COLO668 (cell line): ENCODE results near the gene ARHGAP31.

Source experiments
- DNase-seq: peaks from one replicate; lab custom pipeline; 2025; ENCODE audit not compliant: unreplicated experiment; lab: John Stamatoyannopoulos, UW

The ARHGAP31 gene

GRCh38 chr3:119420196-119420595 lies 126.0 kb downstream of the ARHGAP31 start:
- no peak for DNase-seq

GRCh38 chr3:119427669-119428068 lies 133.5 kb downstream of the ARHGAP31 start:
- DNase-seq, result no peak

- no peak for DNase-seq
These were observed 134.4 kb downstream of the ARHGAP31 start for GRCh38 chr3:119428538-119428937.

GRCh38 chr3:119433613-119434325 lies 139.6 kb downstream of the ARHGAP31 start:
- no peak for DNase-seq

DNA sequence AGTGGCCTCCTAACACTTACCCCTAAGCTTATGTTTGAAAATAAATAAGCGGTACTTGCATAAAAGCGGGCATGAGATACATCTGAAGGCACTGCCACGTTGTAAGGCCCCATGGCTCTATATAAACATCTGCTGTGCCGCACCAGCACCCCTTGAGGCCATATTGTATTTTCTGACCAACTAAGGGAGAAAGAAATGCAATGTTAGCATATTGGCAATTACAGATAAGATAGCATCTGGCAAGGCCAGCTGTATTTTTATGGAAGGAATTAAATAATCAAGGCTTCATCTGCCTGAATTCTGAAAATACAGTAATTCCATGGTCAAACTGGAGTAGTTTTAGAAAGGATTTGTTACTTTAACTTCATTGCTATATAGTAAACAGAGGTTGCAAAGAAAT lies 140.5 kb downstream of the ARHGAP31 start:
- DNase-seq, result no peak

GRCh38 chr3:119436977-119437376 lies 142.8 kb downstream of the ARHGAP31 start:
- DNase-seq, result no peak

GRCh38 chr3:119437691-119438258 lies 143.6 kb downstream of the ARHGAP31 start:
- DNase-seq, result no peak

DNA sequence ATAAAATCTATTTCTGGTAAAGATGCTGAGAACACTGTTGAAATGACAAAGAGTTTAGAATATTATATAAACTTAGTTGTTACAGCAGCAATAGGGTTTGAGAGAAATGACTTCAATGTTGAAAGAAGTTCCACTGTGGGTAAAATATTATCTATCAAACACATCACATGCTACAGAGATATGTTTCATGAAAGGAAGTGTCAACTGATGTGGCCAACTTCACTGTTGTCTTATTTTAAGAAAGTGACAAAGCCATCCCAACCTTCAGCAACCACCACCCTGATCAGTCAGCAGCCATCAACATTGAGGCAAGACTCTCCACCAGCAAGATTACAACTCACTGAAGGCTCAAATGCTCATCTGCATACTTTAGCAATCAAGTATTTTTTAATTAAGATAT lies 149.0 kb downstream of the ARHGAP31 start:
- DNase-seq, result no peak

DNA sequence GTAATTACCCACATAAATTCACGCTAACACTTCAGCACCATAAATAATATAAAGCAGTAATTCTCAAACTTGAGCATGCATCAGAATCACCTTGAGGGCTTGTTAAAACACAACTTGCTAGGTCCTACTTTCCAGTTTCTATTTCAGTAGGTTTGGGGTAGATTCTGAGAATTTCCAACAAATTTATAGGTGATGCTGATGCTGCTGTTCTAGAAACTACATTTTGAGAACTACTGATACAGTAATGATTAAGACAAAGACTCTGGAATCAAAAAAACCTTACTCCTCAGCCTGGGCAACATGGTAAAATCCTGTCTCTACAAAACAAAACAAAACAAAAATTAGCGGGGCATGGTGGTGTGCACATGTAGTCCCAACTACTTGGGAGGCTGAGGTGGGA lies 150.4 kb downstream of the ARHGAP31 start:
- DNase-seq, result no peak

DNA sequence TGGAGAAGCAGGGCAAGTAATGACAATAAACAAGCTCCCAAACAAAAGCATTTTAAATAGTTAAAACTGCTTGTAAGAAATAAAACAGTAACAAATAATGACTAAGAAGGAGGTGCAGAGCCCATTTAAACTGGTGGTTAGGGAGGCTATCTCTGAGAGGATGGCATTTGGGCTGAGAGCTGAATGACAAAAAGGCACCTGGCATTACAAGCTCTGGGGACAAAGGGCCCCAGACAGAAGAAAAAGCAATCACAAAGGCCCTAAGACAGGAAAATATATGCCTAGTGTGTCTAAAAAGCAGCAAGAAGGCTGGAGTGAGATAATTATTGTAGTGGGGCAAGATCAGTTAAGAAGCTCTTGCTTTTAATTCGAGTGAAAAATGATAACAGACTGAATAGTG lies 159.6 kb downstream of the ARHGAP31 start:
- DNase-seq, result no peak

GRCh38 chr3:119456469-119456868 lies 162.3 kb downstream of the ARHGAP31 start:
- DNase-seq, result no peak

DNA sequence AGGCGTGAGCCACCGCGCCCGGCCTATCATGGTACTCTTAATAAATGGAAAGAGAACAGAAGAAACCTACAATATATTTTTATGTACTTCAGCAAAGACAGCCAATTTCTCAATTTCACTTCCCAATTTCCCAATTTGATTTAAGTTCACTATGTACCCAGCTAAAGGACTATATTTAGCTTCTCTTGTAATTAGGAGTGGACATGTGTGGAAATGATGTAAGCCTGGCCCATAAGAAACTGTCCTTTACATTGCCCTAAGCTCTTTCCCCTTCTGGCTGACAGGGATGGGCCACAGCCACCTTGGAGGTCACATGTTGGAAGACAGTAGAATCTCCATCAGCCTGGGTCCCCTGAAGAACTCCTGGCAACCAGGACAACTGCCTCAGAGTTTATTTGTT lies 163.1 kb downstream of the ARHGAP31 start:
- DNase-seq, result no peak

DNA sequence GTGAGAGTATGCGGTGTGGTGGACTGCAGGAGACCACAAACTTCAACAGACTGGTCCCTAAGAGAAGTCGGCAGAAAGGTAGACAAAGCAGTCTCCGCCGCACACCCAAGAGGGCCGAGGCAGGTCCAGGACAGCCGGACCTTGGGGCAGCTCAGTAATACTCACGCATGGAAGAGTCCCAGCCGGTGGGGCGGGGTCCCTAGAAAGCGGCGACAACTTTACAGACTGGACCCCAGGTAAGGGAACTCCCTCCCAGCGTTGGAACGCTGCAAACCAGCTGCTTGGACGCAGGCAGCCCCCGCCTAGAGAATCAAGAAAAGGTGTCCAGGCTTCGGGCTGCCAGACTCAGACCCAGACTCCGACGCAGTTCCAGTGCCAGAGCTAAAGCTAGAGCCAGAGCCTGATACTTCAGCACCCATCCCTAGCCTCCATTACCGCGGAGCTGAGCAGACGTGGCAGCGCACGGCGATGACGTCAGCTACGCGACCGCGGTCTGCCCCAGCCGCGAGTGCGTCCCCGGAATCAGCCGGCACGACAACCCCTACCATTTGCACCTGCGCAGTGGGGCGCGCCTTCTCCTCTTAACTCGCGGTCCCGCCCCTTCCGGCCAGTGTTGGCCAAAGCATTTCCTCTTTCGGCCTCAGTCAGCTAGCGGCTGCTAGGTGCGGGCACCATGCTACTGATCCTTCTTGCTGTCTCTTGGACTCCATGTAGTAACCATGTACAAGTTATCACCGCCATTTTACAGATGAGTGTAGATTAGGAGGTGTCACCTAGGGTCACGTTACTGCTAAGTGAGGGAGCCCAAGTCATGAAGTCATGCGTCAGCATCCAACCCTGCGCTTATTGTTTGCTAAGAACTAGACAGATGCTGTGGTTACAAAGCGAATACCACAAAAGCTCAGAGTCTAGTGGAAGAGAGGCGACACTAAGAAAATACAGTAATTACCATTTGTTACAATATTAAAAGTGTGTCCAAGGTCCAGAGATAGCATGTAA lies 169.3 kb downstream of the ARHGAP31 start, which contains the start of gene TMEM39A:
Gene TMEM39A (minus strand): TSS at position 445 of the 999 bp plus-strand sequence. CDS start 1,541 bp downstream, outside the sequence.
- DNase-seq, result peak; percentile 97

GRCh38 chr3:119468041-119468440 lies 173.9 kb downstream of the ARHGAP31 start:
- no peak for DNase-seq

DNA sequence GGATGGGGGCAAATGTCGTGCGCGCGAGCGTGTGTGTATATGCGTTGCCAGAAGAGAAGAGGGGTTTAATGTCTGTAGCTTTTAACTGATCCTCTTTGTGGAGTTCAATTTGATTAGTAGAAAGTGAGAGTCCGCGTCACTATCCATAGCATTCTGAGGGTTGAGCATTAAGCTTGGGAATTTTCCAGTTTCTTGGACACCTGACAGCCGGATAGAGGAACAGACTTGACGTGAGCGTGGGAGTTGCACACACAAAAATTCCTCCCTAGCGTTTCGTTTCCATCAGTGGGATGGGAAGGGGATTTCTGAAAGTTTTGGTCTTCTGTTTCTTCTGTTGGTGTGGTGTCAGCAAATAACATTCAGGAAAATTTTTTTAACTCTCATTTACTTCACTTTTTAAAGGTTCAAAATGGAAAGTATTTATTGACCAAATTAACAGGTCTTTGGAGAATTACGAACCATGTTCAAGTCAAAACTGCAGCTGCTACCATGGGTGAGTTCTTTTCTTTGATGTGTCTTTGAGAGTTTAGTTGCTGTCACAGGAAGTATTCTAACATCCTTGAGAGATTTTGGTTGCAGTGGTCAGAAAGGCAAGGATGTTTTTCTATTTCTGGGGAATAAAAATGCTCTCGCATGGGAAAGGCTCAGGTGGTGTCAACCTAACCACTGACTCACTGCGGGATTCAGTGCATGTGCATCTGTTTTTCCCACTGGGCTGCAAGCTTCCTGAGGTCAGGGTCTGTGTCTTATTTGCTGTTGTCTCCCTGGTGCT lies 175.4 kb downstream of the ARHGAP31 start:
- DNase-seq, result no peak
